Colonic mucosa (tissue), 4 donors: ENCODE measurements around the gene PRR15L. TPM values are rescaled to one million over a fixed set of nuclear protein-coding genes. Genes with fewer than 3 reads are reported as not detected.

Source experiments
- DNase-seq: peaks from one replicate; pipeline ENCODE4 v3.0.0-alpha.2; 2020
- H3K27ac ChIP-seq: fragments of 200-600 bp; one replicate; pipeline ENCODE4 v1.8.0; 2021
- H3K27me3 ChIP-seq: fragments of 200-600 bp; one replicate; pipeline ENCODE4 v1.8.0; 2021
- H3K36me3 ChIP-seq: fragments of 200-600 bp; one replicate; pipeline ENCODE4 v1.8.0; 2021
- H3K4me1 ChIP-seq: fragments of 200-600 bp; one replicate; pipeline ENCODE4 v1.8.0; 2021; ENCODE audit warnings: mild to moderate bottlenecking
- H3K4me3 ChIP-seq: fragments of 200-600 bp; one replicate; pipeline ENCODE4 v1.8.0; 2021
- H3K9ac ChIP-seq, 2 donors: one replicate each; pipeline ENCODE4 v1.7.0; 2013; ENCODE audit warnings: control low read depth in 2 of 2, low read depth in 2 of 2, low read length in 2 of 2
- H3K9me3 ChIP-seq: fragments of 200-600 bp; one replicate; pipeline ENCODE4 v1.8.0; 2021
- intact Hi-C: fragments of 100-400 bp; cut with DNase I; formaldehyde crosslinking; loops from one replicate; pipeline ENCODE4 v1.14.1; 2022
- total RNA-seq, 2 donors: library from RNA; stranded (reverse); fragmentation: NEBNext Ultra II Directional in 1 of 2; extraction: Animal tissue kit (Norgen Biotek cat#: 25700) in 1 of 2; gene quantifications; one replicate each; pipeline ENCODE4 v1.2.1, GENCODE V29; 2021
- TF ChIP-seq, protein P1 (sequence below): fragments of 200-600 bp; IDR thresholded peaks from one replicate; pipeline ENCODE4 v1.8.0; 2022; ENCODE audit warnings: antibody characterized with exemption, mild to moderate bottlenecking
- donor health status: healthy.
- donor health status: DM: no; HTN: no; CAD: no.
- donor health status: DM: no; HTN: no; CAD: no.

PRR15L gene
- total RNA-seq, 2 donors from 2014 or later, result 223 to 259 TPM

DNA sequence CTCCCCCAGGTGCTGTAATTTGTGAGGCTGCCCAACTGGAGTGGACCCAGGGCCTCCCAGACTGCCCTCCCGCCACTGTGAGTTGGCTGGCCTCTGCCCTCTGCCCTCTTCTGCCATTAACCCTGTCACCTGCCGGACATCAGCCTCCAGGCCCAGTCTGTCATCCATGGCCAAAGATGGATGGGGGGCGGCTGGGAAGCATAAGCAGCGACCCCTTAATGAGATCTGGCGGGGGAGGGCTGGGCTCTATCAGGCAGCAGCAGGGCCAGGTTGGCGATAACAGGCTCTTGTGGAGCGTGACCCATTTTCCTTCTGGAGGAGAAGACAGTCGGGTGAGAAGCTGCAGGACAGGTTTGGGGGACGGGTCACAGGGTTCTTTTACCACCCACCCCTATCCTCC lies 38.5 kb upstream of the PRR15L start:
- TF ChIP-seq, protein P1, sequence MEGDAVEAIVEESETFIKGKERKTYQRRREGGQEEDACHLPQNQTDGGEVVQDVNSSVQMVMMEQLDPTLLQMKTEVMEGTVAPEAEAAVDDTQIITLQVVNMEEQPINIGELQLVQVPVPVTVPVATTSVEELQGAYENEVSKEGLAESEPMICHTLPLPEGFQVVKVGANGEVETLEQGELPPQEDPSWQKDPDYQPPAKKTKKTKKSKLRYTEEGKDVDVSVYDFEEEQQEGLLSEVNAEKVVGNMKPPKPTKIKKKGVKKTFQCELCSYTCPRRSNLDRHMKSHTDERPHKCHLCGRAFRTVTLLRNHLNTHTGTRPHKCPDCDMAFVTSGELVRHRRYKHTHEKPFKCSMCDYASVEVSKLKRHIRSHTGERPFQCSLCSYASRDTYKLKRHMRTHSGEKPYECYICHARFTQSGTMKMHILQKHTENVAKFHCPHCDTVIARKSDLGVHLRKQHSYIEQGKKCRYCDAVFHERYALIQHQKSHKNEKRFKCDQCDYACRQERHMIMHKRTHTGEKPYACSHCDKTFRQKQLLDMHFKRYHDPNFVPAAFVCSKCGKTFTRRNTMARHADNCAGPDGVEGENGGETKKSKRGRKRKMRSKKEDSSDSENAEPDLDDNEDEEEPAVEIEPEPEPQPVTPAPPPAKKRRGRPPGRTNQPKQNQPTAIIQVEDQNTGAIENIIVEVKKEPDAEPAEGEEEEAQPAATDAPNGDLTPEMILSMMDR, result no peak
- no peaks in the 10 kb centered on the region for H3K27me3 ChIP-seq
- no peak overlapping the region for H3K9ac ChIP-seq
- H3K9me3 ChIP-seq, result no peaks in the 10 kb centered on the region
- intact Hi-C loops, result no loop called here
- DNase-seq, result no peak
- H3K36me3 ChIP-seq, result no peaks in the 10 kb centered on the region
- H3K4me3 ChIP-seq, result no peak overlapping the region
- no peak overlapping the region for H3K27ac ChIP-seq
- H3K4me1 ChIP-seq, result no peaks in the 10 kb centered on the region

DNA sequence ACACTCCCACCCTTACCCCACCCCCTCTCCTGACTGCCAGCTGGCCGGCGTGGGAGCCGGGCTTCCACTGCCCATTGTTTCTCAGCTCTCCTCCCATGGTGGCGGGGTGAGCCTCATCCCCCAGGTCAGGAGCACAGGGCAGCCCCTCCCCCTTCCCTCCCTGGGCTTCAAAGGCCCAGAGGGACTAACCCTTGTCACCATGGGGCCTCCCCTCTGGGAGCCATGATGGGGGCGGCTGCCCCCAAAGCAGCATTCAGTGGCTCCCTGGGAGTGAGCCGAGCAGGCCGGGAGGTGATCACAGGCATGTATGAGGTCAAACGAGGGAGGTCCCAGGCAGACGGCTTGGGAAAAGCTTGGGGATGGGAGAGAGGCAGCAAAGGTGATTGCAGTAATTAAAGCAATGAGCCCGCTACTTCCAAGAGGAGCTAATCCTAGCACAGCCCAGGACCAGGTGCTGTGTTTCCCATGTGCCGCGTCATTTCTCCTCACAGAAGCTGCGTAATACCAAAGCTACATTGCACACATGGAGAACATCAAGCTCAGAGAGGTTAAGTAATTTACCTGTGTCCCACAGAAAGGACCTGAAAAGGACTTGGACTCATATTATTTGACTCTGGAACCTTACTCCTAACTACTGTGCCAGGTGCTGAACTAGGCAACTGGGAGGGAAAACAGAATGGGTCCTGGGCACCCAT lies 37.7 kb upstream of the PRR15L start:
- Histone ChIP-seq H3K27ac (no peak overlapping the region), H3K9me3 (no peaks in the 10 kb centered on the region), H3K4me3 (no peak overlapping the region), H3K36me3 (no peaks in the 10 kb centered on the region), H3K4me1 (no peaks in the 10 kb centered on the region), H3K27me3 (no peaks in the 10 kb centered on the region), H3K9ac (no peak overlapping the region)
- TF ChIP-seq, protein P1, result no peak
- DNase-seq, result no peak
- intact Hi-C loops, result no loop called here

DNA sequence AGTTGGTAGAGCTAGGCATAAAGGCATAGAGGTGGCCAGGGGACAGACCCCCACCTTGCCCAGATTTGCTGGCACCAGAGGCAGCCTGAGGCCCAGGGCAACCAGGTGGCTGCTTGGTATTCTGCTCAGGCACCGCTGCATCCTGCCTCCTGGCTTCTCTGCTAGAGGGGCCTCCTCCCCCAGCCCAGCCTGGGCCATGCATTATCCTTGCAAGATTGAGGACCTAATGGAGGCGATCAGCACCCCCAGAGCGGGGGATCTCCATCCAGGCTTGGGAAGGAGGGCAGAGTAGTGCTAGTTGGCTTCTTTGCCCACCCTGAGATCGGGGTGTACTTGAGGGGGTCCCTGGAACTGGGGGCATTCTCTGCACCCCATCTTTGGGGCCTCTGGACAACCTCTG lies 37.0 kb upstream of the PRR15L start:
- no peaks in the 10 kb centered on the region for H3K27me3 ChIP-seq
- H3K9me3 ChIP-seq, result no peaks in the 10 kb centered on the region
- no peaks in the 10 kb centered on the region for H3K36me3 ChIP-seq
- no peak overlapping the region for H3K27ac ChIP-seq
- H3K4me3 ChIP-seq, result no peak overlapping the region
- no peaks in the 10 kb centered on the region for H3K4me1 ChIP-seq
- DNase-seq, result no peak
- H3K9ac ChIP-seq, result no peak overlapping the region
- intact Hi-C loops, result no loop called here
- TF ChIP-seq, protein P1, result no peak

DNA sequence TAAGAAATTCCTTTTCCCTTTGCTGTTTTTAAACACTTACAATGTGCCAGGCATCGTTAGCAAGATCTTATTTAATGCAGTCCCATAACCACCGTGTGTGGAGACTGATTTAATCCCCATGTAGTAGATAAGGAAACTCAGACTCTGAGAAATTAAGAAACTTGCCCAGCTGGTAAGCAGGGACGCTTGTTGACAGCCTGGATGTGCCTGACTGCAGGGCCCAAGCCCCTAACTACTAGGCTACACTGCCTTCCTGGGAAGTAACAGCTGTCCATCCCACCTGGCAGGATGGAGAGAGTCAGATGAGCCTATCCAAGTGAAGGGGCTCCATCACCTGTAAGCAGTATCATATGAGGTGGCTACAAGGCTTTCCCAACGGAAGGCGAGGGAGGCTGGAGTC lies 36.3 kb upstream of the PRR15L start:
- Histone ChIP-seq H3K9me3 (no peaks in the 10 kb centered on the region), H3K9ac (no peak overlapping the region), H3K36me3 (no peaks in the 10 kb centered on the region), H3K4me3 (no peak overlapping the region), H3K4me1 (no peaks in the 10 kb centered on the region), H3K27ac (no peak overlapping the region), H3K27me3 (no peaks in the 10 kb centered on the region)
- intact Hi-C loops, result no loop called here
- DNase-seq, result no peak
- TF ChIP-seq, protein P1, result no peak

DNA sequence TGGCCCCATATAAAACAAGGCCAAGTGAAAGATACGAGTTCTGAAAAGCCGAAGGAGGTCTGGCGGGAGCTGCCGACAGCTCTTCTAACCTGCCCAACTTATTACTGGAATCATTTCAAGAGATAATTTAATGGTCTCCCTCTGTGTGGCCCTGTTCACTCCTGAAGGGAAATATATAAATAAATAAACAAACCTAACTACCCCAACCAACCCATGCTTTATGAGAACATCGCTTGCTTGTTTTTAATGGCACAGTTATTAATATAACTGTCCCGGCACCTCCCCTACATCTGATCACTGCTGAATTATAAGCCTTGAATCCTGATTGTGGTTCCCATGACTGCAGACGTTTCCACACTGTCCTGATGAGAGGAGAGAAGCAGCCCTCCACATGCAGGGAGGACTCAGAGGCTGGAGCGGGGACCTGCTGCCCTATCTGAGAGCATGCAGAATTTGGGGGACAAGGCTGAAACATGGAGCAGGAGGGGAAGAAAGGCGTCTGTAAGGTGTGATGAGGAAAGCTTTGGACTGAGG lies 35.4 kb upstream of the PRR15L start:
- intact Hi-C loops, result no loop called here
- H3K4me3 ChIP-seq, result no peak overlapping the region
- no peak for DNase-seq
- no peaks in the 10 kb centered on the region for H3K9me3 ChIP-seq
- TF ChIP-seq, protein P1, result no peak
- H3K4me1 ChIP-seq, result no peaks in the 10 kb centered on the region
- H3K27ac ChIP-seq, result no peak overlapping the region
- H3K9ac ChIP-seq, result no peak overlapping the region
- no peaks in the 10 kb centered on the region for H3K36me3 ChIP-seq
- H3K27me3 ChIP-seq, result no peaks in the 10 kb centered on the region
